Stimulated activated CD8-positive, alpha-beta memory T cell treated with anti-CD3 and anti-CD28 coated beads, Interleukin-4, amount 100 ng/mL, for 48 hours (primary cell): ENCODE results near the gene CYBC1.

Experiments
- DNase-seq: peaks from one replicate; pipeline ENCODE4 v3.0.0-alpha.2; 2020

CYBC1 gene

DNA sequence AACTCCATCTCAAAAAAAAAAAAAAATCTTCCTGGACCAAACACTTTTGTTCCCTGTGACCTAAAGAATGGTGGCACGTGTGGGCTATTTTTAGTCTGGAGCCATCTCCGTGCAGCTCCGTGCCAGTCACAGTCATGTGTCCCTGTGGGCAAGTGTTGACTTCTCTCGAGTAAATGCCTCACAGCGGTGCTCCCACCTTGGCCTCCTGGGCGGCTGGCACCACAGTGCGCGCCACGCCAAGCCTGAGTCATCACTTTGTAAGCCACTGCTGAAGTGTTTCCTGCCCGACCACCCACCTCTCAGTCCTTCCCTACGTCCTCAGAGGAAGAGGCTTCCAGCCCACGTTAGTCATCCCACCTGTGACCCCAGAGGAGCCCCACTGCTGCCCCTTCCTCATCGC is 43.3 kb downstream of the CYBC1 start:
- no peak for DNase-seq

DNA sequence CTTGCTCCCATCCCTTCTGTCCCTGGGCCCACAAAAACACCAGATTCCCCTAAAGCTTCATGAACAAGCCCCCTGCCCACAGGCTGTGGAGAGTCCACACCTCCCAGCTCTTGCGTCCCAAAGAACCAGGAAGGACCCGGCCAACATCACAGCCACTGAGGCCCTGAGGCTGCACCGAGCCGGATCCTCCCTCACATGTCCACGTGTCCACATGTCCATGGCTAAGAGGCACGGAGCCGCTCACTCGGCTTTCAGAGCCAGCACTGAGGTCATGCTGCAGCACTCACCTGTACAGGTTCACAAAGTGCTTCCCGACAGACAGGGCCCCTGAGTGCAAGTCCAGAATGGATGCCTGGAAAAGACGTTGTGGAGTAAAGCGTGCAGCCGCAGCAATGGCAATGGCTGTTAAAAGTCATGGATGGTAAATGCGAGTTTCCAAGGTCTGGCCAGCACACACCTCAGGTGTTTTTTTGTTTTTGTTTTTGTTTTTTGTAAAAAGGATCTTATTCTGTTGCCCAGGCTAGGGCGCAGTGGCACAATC is 44.4 kb downstream of the CYBC1 start:
- DNase-seq, result no peak

DNA sequence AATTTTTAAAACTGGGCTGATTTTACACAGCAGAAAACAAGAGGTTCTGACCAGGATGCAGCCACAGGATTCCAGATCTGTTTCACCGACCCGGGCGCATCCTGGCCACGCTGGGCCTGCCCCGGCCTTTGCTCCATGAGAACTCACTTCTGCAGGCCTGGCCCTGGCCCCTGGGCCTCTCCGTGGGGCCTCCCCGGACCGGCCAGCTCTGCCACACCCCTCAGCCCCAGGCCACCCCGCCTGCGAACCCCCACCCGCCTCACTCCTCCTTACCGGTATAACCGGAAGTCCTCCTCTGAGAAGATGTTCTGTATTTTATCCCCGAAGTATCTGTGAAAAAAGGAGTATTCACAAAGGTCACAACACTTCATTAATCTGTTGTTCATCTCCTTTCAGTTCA is 45.5 kb downstream of the CYBC1 start:
- DNase-seq, result no peak

DNA sequence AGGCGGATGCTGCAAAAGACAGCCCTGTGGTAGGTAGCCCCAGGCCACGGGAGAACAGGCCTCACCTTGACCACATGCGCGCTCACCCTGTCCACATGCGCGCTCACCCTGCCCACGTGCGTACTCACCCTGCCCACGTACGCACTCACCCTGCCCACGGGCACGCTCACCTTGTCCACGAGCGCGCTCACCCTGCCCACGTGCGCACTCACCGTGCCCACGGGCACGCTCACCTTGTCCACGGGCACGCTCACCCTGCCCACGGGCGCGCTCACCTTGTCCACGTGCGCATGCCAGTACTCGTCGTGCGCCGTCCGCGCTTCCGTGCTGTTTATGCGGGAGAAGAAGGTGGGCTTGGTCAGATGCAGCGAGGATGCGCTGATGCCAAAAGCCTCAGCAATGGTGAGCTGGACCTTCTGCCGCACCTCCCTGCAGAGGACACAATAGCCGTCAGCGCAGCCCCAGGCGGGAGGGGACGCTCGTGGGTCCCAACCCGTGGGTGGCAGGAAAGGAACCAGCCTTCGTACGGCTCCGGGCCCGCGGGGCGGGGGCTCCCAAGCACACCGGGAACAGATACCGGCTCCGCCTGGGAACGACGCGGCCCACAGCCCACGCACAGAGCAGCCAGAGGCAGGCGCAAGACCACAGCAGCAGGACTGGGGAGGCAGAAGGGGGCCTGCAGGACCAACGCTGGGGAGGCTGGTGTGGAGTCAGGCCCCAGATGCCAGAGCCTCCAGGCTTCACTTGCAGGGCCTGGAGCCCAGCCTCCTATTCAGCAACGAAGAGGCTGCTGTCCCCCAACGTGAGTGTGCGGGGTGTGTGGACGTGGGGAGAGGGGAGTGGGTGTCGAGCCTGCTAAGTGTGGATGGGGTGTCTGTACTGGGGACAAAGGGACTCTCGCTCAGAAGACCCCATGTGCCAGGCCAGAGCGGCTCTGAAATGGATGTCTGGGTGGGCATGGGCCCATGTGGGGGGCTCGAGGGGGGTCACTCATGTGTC is 46.6 kb downstream of the CYBC1 start:
- no peak for DNase-seq

DNA sequence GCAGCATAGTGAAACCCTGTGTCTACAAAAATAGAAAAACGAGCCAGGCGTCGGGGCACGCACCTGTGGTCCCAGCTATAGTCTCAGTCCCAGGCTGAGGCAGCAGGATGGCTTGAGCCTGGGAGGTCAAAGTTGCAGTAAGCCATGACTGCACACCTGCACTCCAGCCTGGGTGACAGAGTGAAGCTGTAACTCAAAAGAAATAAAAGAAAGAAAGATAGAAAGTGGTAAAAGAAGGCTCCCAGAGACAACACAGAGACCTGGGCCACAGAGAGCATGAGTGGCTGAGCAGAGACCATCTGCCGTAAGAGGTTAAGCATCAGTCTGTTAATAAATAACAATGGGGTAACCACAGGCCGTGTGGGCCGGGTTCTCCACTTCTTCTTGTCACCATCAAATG is 47.7 kb downstream of the CYBC1 start:
- DNase-seq, result no peak

DNA sequence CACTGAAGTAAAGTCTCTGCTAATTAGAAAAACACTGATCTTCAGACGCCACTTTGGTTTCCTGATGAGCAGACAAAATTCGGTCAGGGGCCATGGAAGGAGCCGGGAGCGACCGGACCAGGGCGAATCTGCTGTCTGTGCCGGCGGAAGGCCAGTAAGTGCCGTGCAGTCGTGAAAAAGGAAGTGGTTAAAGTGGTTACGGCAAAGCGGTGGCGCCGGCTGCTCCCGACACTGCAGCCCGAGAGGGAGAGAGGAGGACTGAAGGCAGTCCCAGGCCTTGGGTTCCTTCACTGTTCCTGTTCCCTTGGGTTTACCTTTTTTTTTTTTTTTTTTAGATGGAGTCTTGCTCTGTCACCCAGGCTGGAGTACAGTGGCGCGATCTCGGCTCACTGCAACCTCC is 49.7 kb downstream of the CYBC1 start:
- DNase-seq, result peak; percentile 70

DNA sequence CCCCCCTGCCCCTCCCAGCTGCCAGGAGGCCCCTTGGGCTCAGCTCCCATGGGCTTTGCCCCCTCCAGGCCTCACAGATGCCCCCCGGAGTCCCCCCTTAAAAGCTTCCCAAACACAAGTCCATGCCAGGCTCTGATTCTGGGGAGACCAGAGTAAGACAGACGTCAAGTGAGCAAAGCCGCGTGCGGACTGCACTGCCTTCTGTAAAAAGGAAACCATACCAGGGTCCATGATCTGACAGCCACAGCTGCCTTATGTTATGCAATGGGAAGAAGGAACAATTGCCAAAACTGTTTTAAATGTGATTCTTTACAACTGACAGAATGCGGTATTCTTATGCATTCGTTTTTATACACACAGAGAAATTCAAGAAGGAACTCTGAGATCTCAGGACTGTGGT is 50.3 kb downstream of the CYBC1 start:
- no peak for DNase-seq

DNA sequence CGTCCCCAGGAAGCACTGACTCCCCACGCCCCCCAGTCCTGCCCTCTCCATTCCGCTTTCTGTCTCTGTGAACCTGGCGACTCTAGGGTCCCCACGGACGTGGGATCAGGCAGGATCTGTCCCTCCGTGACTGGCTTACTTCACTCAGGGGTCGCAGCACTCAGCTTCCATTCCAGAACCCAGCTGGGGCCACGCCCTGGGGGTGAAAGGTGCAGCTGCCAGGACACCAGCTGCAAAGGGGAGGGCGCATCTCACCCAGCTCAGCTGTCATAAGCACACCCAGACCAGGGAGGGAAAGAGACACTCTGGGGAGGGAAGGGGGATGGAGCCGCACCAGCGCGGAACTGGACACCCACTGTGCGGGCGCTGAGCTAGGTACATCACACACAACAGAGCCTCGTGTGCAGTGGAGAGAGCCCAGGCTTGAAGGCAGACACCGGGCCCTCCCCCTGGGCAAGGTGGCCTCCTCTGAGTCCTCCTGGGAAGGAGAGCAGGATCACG is 50.9 kb downstream of the CYBC1 start:
- DNase-seq, result no peak

DNA sequence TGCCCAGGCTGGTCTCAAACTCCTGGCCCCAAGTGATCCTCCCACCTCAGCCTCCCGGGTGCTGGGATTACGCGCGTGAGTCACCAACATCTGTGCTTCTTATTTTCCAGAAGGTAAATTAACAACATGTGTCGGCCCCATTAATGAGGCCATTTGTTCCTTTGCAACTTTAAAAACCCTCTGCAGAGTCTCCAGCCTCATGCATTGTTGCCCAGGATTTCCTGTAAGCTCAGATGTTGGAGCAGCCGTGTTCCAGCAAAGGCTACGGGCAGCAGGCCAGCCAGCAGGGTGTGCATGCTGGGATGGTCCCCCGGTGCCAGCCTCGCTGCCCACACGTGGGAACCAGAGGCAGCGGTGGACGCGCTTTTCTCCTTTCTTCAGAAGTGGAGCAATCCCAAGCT is 51.5 kb downstream of the CYBC1 start:
- no peak for DNase-seq

DNA sequence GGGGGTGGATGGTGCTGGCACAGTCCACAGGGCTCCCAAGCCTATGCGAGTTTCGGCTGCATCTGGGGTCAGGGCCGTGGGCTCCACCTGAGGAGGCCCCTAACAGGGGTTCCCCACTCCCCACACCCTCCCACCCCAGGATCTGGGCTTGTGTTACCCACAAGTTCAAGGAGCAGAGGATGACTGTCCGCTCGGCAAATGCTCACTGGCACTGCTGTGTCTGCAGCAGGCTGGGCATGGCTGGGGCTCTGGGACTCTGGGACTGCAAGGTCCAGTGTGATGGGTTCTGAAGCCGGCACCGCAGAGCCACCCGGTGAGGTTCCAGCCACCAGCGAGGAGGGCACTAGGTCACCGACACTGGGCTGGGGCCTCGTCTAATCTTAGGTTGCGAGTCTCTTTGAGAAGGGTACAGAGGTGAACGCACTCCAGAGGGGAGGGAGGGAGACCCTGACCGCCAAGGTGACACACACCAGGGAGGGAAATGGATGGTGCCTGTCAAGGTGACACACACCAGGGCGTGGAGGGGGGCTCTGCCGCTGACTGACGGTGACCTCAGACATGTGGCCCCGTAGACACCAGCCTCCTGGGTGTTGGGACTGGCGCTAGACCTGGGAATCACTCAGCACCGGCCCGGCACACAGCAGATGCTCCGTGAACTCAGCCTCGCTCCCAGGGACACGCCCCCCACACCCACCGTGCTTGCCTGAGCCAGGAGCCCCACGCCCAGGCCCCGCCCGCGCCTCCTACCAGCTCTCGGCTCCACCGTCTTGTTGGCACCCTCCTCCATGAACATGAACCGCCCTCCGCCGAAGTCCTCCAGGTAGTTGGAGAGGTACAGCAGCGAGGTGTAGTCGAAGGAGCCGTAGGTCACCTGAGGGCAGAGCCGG is 52.9 kb downstream of the CYBC1 start:
- DNase-seq, result no peak

DNA sequence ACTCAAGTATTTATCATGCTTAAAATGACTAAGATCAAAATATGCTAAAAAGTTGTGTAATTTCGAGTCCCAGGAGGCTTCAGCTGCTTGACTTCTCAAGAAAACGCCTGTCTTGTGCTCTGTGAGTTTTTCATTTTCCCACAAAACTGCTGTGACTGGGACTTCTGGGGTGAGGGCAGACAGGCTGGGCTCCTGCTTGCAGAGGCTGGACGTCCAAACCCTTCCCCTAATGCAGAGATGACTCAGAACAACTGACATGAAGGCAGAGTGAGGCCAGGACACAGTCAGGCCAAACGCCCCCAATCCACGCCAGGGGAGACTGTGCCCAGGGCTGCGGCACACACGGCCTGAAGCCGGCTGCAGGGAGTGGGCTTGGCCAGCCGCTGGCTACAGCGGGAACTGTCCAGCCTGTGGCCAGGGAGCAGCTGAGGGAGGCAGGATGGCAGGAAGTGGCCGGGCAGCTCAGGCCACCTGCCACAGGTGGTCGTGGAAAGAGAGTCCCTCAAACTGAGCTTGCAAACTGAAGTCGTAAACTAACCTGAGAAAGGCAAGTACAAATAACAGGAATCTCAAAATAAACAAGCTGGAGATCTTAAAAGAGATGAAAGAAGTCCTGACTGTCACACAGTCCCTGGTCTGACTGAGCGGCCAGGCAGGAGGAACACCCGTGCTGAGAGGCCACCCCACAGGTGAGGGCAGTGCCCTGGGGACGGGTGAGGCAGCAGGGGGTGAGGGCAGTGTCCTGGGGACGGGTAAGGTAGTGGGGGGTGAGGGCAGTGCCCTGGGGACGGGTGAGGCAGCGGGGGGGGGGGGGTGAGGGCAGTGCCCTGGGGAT is 53.7 kb downstream of the CYBC1 start:
- DNase-seq, result no peak

DNA sequence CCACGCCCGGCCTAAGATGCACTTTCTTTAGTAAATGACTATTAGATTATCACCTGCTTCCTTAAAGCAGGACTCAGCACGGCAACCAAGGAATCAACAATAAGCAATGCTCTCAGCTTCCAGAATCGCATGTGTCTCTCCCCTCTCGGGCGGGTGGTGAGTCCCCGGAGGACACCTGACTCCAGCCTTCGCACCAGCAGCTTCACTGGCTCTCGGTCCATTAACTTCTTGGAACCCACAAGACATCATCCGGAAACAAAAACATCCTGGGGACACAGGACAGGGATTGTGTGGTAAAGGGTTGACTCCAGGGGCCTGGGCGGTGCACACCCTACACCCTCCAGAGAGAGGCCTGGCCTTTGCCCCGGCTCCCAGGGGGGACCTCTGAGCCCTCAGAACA is 56.3 kb downstream of the CYBC1 start:
- no peak for DNase-seq

DNA sequence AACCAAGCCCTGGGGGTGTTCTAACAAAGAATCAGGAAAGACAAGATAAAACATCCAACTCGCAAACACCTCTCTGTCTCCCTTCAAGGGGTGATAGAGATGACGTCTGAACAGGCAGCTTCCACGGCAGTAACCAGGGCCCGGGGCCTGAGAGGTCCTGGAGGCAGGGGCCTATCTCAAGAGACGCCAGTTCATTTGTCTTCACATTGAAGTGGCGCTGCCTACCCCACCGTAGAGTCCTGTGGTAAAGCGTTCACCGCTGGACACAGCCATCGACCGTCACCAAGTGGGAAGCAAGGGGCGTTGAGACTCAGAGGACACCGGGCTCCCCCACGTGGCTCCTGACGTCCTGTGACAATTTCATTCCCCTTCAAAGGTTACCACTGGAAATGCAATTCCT is 57.6 kb downstream of the CYBC1 start:
- no peak for DNase-seq
